Kidney epithelial cell (primary cell): ENCODE data around the gene PDE8A. TPM values are rescaled to one million over a fixed set of nuclear protein-coding genes. Genes with fewer than 3 reads are reported as not detected.
"Not testable (repeated sequence)": the region's sequence is repeated elsewhere in the genome, so short reads cannot be mapped to it uniquely, and the experiment has no call there.

Experiments used
- DNase-seq: peaks from one replicate; pipeline ENCODE4 v3.0.0-alpha.2; 2010; ENCODE audit warnings: low read depth
- H3K27me3 ChIP-seq: 2 replicates; pipeline ENCODE4 v1.6.0; 2011; ENCODE audit warnings: low read length; ENCODE audit not compliant: control insufficient read depth, insufficient read depth
- H3K36me3 ChIP-seq: 2 replicates; pipeline ENCODE4 v1.5.1; 2011; ENCODE audit warnings: low read length; ENCODE audit not compliant: control insufficient read depth, insufficient read depth
- H3K4me3 ChIP-seq: 2 replicates; pipeline ENCODE4 v1.5.1; 2011; ENCODE audit warnings: low read depth, mild to moderate bottlenecking, control low read depth, low read length
- total RNA-seq: library from RNA; depleted of rRNA; stranded (reverse); fragments of >200 nt; gene quantifications from 2 replicates; pipeline ENCODE4 v1.2.3, GENCODE V29; 2015
- TF ChIP-seq, protein P1 (sequence below): IDR thresholded peaks from 2 replicates; pipeline ENCODE4 v1.5.1; 2011; ENCODE audit warnings: mild to moderate bottlenecking, moderate library complexity, low read length, control low read depth, inconsistent platforms; ENCODE audit not compliant: insufficient read depth, poor library complexity, severe bottlenecking

PDE8A gene
- total RNA-seq, 1 donor from 2014 or later, result 31.5 TPM

DNA sequence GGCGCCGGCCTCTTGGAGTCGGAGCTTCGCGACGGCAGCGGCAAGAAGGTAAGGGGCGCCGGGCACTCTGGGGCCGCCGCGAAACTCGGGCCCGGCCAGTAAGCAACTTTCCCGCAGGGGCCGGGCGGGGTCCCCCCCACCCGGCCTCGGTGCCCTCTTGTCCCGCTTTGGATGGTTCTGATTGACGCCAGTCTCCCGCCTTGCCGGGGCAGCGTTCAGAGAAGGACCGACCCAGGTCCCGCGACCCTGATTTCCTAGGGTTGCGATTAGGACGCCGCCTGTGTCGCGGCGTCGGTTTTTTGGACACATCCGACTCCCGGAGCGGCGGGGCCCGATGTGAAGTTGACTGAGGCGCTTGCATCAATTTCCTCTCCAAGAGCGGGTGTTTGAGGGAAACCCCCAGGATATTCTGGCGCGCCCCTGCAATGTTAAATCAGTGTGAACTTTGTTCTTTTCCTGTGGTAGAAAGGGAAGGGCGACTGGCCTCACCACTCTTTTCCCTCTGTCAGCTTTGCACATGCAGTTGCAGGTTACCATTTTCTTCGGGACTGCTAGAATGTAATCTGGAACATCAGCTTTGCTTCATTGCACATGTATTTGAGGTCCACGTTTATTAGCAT is 755 bp downstream of the PDE8A start:
- Histone ChIP-seq H3K36me3 (no peaks in the 10 kb centered on the region), H3K4me3 (peak overlapping the region; percentile 68), H3K27me3 (no peaks in the 10 kb centered on the region)
- no peak for DNase-seq
- TF ChIP-seq, protein P1, sequence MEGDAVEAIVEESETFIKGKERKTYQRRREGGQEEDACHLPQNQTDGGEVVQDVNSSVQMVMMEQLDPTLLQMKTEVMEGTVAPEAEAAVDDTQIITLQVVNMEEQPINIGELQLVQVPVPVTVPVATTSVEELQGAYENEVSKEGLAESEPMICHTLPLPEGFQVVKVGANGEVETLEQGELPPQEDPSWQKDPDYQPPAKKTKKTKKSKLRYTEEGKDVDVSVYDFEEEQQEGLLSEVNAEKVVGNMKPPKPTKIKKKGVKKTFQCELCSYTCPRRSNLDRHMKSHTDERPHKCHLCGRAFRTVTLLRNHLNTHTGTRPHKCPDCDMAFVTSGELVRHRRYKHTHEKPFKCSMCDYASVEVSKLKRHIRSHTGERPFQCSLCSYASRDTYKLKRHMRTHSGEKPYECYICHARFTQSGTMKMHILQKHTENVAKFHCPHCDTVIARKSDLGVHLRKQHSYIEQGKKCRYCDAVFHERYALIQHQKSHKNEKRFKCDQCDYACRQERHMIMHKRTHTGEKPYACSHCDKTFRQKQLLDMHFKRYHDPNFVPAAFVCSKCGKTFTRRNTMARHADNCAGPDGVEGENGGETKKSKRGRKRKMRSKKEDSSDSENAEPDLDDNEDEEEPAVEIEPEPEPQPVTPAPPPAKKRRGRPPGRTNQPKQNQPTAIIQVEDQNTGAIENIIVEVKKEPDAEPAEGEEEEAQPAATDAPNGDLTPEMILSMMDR, result no peak

DNA sequence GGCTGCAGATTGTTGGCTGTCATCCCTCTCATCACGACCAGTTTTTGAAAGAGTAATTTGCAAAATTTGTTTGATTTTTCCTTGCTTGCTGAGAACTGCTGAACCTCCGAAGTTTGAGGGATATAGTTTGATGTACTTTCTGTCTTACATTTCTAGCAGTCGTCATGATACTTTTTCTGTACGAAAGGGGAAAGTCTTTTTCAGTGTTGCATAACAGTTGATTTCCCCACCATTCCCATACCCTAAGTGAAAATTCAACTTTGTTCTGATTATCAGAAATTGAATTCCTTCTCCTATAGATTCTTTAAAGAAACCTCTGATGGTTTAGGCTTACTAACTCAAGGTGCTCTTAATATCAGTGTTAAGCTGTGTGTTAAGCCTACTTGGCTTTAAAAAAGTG is 1.6 kb downstream of the PDE8A start:
- TF ChIP-seq, protein P1, result no peak
- no peak for DNase-seq
- H3K27me3 ChIP-seq, result no peaks in the 10 kb centered on the region
- peak overlapping the region; percentile 68 for H3K4me3 ChIP-seq
- H3K36me3 ChIP-seq, result no peaks in the 10 kb centered on the region

DNA sequence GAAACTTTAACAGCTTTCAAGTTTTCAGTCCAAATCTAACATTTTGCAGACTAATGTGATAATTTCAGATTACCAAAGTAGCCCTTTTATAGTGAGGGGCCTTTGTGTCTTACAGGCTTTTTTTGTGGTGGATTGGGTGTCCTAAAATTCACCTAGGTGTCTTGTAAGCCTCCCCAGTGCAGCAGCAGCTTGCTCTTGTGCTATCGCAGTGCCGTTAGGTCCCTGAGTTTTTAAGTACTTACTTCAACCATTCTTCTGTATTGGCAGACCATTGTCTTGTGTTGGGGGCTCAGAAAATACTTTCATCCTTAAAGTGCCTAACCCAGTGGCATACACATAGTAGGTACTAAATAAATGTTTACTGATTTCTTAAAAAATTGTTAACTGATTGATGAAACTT is 2.1 kb downstream of the PDE8A start:
- Histone ChIP-seq H3K36me3 (no peaks in the 10 kb centered on the region), H3K4me3 (no peak overlapping the region), H3K27me3 (no peaks in the 10 kb centered on the region)
- no peak for DNase-seq
- TF ChIP-seq, protein P1, result no peak

DNA sequence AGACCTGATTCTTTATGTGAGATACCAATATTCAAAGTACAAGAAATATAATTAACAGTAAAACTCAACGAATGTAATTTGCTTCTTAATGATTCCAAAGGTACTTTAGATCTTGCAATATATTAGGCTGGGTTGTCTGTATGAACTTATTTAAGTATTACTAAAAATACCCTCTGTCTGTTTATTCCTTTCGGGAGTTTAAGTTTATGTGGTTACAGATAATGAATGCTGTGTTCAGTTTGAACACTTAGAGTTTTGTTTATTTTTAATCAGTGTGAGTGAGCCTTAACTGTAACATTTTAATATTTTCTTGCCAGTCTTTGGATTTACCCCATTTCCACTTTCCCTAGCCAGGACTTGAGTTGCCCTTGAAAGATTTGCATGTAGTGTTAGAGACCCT is 3.5 kb downstream of the PDE8A start:
- TF ChIP-seq, protein P1, result no peak
- Histone ChIP-seq H3K36me3 (no peaks in the 10 kb centered on the region), H3K27me3 (no peaks in the 10 kb centered on the region), H3K4me3 (no peak overlapping the region)
- DNase-seq, result no peak

DNA sequence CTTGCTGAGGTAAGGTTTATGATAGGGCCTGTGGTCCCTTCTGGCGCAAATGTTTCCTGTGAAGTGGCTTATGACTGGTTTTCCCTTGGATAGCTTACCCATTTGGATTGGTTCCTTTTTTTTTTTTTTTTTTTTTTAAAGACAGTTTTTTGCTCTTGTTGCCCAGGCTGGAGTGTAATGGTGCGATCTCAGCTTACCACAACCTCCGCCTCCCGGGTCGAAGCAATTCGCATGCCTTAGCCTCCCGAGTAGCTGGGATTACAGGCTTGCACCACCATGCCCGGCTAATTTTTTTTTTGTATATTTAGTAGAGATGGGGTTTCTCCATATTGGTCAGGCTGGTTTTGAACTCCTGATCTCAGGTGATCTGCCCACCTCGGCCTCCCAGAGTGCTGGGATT is 5.7 kb downstream of the PDE8A start:
- H3K27me3 ChIP-seq, DNase-seq, H3K36me3 ChIP-seq, H3K4me3 ChIP-seq: not testable (repeated sequence)

DNA sequence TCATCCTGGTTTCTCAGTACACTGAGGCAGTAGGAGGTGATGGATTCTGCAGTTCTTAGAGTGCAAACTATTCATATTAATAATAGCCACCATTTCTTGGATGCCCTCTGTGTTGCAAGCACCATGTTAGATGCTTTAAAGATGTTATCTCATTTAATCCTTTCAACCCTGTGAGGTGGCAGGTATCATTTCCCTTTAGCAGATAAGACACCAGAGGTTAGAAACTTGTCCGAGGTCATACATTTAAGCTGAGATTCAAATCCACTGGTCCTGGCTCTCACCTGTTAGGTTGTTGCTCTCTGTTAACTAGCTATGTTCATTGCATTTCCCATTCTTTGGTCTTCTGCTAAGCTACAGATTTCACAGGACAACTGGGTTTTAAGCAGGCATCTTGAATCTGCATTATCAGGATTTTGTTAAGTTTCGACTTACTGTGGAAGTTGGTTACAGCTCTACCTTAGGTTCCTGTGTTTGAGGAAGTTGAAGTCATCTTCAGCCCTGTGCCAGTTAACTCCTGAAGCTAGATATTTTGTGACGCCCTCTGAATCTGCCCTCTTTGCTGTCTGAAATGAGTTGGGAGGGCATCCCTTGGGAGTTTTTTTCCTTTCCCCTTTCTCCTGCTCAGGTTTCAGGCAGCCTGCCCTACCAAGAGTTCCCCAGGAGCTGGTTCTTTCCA is 6.4 kb downstream of the PDE8A start:
- TF ChIP-seq, protein P1, result no peak
- Histone ChIP-seq H3K4me3 (no peak overlapping the region), H3K36me3 (no peaks in the 10 kb centered on the region), H3K27me3 (no peaks in the 10 kb centered on the region)
- no peak for DNase-seq
